Parathyroid adenoma (tissue), 2 donors: ENCODE measurements around the gene GTSF1L.

Experiments used
- H2AFZ ChIP-seq: fragments of 300-600 bp; sonication (generic); one replicate; pipeline ENCODE4 v1.7.0; 2017; ENCODE audit warnings: antibody characterized with exemption, mild to moderate bottlenecking
- H3K27ac ChIP-seq: fragments of 300-600 bp; sonication (generic); one replicate; pipeline ENCODE4 v1.7.0; 2017
- H3K27me3 ChIP-seq: fragments of 300-600 bp; sonication (generic); one replicate; pipeline ENCODE4 v1.7.0; 2017; ENCODE audit warnings: low read length; ENCODE audit not compliant: control insufficient read depth, insufficient read depth
- H3K36me3 ChIP-seq: fragments of 300-600 bp; sonication (generic); one replicate; pipeline ENCODE4 v1.7.0; 2017; ENCODE audit warnings: low read length; ENCODE audit not compliant: control insufficient read depth, insufficient read depth
- H3K4me1 ChIP-seq: fragments of 300-600 bp; sonication (generic); one replicate; pipeline ENCODE4 v1.7.0; 2017; ENCODE audit warnings: control low read depth
- H3K4me2 ChIP-seq: fragments of 300-600 bp; sonication (generic); one replicate; pipeline ENCODE4 v1.7.0; 2017; ENCODE audit warnings: low read length
- H3K4me3 ChIP-seq: fragments of 300-600 bp; sonication (generic); one replicate; pipeline ENCODE4 v1.7.0; 2017; ENCODE audit warnings: low read depth, low read length
- H3K79me2 ChIP-seq: fragments of 300-600 bp; sonication (generic); one replicate; pipeline ENCODE4 v1.7.0; 2017; ENCODE audit warnings: control low read depth
- H3K9ac ChIP-seq: fragments of 300-600 bp; sonication (generic); one replicate; pipeline ENCODE4 v1.7.0; 2017; ENCODE audit warnings: mild to moderate bottlenecking
- H3K9me3 ChIP-seq: fragments of 300-600 bp; sonication (generic); one replicate; pipeline ENCODE4 v1.7.0; 2017; ENCODE audit warnings: low read length; ENCODE audit not compliant: control insufficient read depth
- CTCF ChIP-seq: fragments of 300-600 bp; sonication (generic); IDR thresholded peaks from one replicate; pipeline ENCODE4 v1.7.0; 2017; ENCODE audit warnings: antibody characterized with exemption, mild to moderate bottlenecking
- donor health status: primary hyperparathyroidism.

GTSF1L gene

DNA sequence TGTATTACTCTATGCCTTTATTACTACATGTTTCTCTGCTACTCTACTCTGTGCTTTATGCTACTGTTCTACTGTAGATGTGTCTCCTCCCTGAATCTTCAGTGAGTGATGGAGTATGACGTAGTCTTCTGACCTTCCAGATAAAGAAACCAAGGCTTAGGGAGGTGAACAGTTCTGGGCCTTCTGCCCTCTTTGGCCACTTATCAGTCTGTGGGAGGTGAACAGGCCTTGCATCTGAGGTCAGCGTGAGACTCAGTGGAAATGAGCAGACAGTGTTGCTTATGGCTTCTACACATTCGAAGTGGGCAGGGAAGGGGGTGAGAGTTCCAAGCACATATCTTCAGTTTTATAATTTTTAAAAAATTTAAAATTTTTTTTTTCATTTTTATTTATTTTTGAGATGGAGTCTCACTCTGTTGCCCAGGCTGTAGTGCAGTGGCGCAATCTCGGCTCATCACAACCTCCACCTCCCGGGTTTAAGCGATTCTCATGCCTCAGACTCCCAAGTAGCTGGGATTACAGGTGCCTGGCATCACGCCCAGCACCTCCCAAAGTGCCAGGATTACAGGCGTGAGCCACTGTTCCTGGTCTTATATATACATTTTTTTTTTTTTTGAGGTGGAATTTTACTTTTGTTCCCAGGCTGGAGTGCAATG is 35.7 kb downstream of the GTSF1L start:
- Histone ChIP-seq H3K27ac (no peak overlapping the region), H3K4me2 (no peak overlapping the region), H3K9me3 (no peaks in the 10 kb centered on the region), H2AFZ (no peak overlapping the region), H3K79me2 (no peaks in the 10 kb centered on the region), H3K4me3 (no peak overlapping the region), H3K36me3 (no peaks in the 10 kb centered on the region), H3K4me1 (no peaks in the 10 kb centered on the region), H3K9ac (no peak overlapping the region), H3K27me3 (no peaks in the 10 kb centered on the region)
- no peak for TF ChIP-seq CTCF

DNA sequence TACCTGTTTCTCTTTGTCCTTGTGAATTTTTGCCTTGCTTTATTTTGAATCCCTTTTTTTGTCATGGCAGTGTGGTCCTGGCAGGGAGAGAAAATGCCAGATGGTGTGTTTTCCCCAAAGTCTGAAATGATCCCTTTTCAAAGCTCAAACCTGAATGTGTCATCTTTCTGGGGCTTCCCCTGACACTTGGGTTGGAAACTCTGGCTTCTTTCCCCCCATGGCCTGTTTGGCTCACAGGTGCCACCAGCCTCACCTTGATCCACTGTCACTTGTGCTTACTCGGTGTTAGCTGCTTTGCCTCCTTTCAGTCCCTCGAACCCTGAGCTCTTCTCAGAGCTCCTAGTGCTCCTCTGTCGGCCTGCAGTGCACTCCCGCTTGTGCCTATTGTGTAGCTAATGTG is 37.6 kb downstream of the GTSF1L start:
- no peaks in the 10 kb centered on the region for H3K27me3 ChIP-seq
- no peaks in the 10 kb centered on the region for H3K36me3 ChIP-seq
- H3K4me3 ChIP-seq, result no peak overlapping the region
- no peaks in the 10 kb centered on the region for H3K79me2 ChIP-seq
- H3K9me3 ChIP-seq, result no peaks in the 10 kb centered on the region
- TF ChIP-seq CTCF, result no peak
- H3K9ac ChIP-seq, result no peak overlapping the region
- no peak overlapping the region for H2AFZ ChIP-seq
- no peak overlapping the region for H3K4me2 ChIP-seq
- no peaks in the 10 kb centered on the region for H3K4me1 ChIP-seq
- no peak overlapping the region for H3K27ac ChIP-seq

DNA sequence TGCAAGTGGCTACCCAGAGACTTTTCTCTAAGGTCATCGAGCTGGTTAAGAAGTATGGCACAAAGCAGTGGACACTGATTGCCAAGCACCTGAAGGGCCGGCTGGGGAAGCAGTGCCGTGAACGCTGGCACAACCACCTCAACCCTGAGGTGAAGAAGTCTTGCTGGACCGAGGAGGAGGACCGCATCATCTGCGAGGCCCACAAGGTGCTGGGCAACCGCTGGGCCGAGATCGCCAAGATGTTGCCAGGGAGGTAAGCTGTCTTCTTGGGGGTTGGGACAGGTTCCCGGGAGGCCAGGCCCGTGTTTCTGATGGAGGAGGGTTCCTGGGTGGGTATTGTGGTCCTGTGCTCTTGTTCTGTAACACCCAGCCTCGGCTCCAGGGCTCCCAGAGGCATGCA is 40.0 kb downstream of the GTSF1L start:
- Histone ChIP-seq H3K36me3 (no peaks in the 10 kb centered on the region), H3K27ac (no peak overlapping the region), H2AFZ (no peak overlapping the region), H3K9ac (no peak overlapping the region), H3K9me3 (no peaks in the 10 kb centered on the region), H3K79me2 (no peaks in the 10 kb centered on the region), H3K4me2 (no peak overlapping the region), H3K4me1 (no peaks in the 10 kb centered on the region), H3K27me3 (no peaks in the 10 kb centered on the region), H3K4me3 (no peak overlapping the region)
- TF ChIP-seq CTCF, result no peak

DNA sequence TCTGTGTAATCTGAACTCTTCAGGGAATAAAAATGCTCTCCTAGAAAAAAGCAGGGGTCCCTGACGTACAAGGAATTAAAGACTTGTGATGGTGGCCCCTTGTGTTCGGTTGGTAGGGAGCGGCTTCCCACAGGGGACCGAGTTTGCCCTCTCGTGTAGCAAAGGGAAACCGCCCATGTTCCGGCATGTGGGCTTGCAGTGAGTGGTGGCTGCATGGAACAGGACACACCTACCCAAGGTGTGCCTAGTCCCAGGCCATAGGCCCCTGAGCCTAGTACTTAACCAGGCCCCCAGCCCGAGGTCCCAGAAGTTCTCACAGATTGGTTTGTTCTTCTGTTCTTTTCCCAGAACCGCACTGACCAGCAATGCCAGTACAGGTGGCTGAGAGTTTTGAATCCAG is 44.4 kb downstream of the GTSF1L start:
- no peak overlapping the region for H3K9ac ChIP-seq
- H3K36me3 ChIP-seq, result no peaks in the 10 kb centered on the region
- no peaks in the 10 kb centered on the region for H3K79me2 ChIP-seq
- H3K27me3 ChIP-seq, result no peaks in the 10 kb centered on the region
- no peaks in the 10 kb centered on the region for H3K9me3 ChIP-seq
- no peak overlapping the region for H3K4me2 ChIP-seq
- no peak overlapping the region for H3K4me3 ChIP-seq
- H2AFZ ChIP-seq, result no peak overlapping the region
- no peak overlapping the region for H3K27ac ChIP-seq
- no peaks in the 10 kb centered on the region for H3K4me1 ChIP-seq
- no peak for TF ChIP-seq CTCF

GRCh38 chr20:43681991-43682410 is 44.8 kb downstream of the GTSF1L start:
- no peaks in the 10 kb centered on the region for H3K27me3 ChIP-seq
- H3K4me3 ChIP-seq, result no peak overlapping the region
- no peaks in the 10 kb centered on the region for H3K79me2 ChIP-seq
- no peak overlapping the region for H3K9ac ChIP-seq
- H3K36me3 ChIP-seq, result no peaks in the 10 kb centered on the region
- no peak overlapping the region for H3K27ac ChIP-seq
- H3K4me2 ChIP-seq, result no peak overlapping the region
- H3K9me3 ChIP-seq, result no peaks in the 10 kb centered on the region
- H3K4me1 ChIP-seq, result no peaks in the 10 kb centered on the region
- no peak for TF ChIP-seq CTCF
- H2AFZ ChIP-seq, result no peak overlapping the region
